DND-41 (cell line): Measurements from ENCODE around the gene HSD17B2.

Experiments
- CTCF ChIP-seq: IDR thresholded peaks from 2 replicates; pipeline ENCODE4 v1.5.1; 2012; ENCODE audit warnings: borderline replicate concordance, low read length, moderate library complexity, mild to moderate bottlenecking; ENCODE audit not compliant: poor library complexity, severe bottlenecking; ENCODE audit errors: extremely low read depth
- EZH2 ChIP-seq: IDR thresholded peaks from 3 replicates; pipeline ENCODE4 v1.6.1; 2012; ENCODE audit warnings: borderline replicate concordance, low read depth, mild to moderate bottlenecking, moderate library complexity, low read length, inconsistent platforms; ENCODE audit not compliant: severe bottlenecking

GRCh38 chr16:82055117-82055516 is 20.1 kb downstream of the HSD17B2 start:
- TF ChIP-seq CTCF (no peak), EZH2 (no peak)
